Ishikawa (cell line): ENCODE results near the gene DCBLD2.

Experiments used
- CEBPB ChIP-seq: IDR thresholded peaks from 2 replicates; pipeline ENCODE4 v1.6.1; 2012
- TEAD4 ChIP-seq: IDR thresholded peaks from 2 replicates; pipeline ENCODE4 v1.6.1; 2012
- YY1 ChIP-seq: IDR thresholded peaks from 2 replicates; pipeline ENCODE4 v1.6.1; 2012; ENCODE audit warnings: low read depth
- ZBTB7A ChIP-seq: IDR thresholded peaks from 2 replicates; pipeline ENCODE4 v1.6.1; 2012; ENCODE audit warnings: low read depth
- TF ChIP-seq, protein P1 (sequence below): IDR thresholded peaks from 2 replicates; pipeline ENCODE4 v1.6.1; 2012; ENCODE audit warnings: low read depth, mild to moderate bottlenecking
- TF ChIP-seq, protein P2 (sequence below): IDR thresholded peaks from 2 replicates; pipeline ENCODE4 v1.6.1; 2012

DNA sequence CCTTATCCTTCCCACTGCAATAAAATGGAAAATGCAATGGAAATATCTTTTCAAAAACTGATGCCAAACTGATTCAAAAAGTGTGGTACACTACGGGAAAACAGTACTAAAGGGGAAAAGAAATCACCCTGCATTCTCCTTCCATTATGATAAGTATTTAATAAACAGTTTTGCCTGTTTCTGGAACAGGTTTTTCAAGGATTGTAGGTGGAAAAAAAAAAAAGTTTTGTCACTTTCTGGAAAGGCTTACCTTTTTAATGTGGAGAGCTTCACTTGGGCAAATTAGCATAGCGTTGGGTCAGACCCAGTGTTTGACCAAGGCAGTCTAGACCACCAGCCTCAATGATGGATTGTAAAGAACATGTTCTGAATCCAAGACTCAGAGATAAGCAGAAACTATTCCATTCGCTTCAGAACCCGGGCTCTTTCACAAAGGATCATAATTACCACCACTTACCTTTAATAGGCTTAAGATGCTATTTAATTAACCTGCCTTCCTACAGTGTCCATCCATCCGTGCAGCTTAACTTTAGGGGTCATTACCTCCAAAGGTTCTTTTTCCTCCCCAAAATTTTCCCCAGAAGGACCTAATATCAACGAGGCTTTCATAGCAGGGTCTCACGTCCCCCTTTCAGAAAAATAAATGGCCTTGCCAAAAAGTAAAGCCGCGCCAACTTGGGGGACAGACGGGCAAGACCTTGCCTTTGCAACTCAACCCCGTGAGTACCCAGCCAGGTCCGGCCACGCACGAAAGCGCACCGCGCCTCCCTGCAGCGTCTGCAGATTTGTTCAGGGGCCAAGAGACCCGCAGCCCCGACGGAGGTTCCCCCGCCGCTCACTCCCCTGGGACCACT lies 1.0 kb downstream of the DCBLD2 start:
- TF ChIP-seq TEAD4 (0 out of 2 replicates have a peak, but pooled peaks have one; percentile 3), YY1 (no peak), ZBTB7A (no peak), CEBPB (no peak)
- TF ChIP-seq, protein P1, sequence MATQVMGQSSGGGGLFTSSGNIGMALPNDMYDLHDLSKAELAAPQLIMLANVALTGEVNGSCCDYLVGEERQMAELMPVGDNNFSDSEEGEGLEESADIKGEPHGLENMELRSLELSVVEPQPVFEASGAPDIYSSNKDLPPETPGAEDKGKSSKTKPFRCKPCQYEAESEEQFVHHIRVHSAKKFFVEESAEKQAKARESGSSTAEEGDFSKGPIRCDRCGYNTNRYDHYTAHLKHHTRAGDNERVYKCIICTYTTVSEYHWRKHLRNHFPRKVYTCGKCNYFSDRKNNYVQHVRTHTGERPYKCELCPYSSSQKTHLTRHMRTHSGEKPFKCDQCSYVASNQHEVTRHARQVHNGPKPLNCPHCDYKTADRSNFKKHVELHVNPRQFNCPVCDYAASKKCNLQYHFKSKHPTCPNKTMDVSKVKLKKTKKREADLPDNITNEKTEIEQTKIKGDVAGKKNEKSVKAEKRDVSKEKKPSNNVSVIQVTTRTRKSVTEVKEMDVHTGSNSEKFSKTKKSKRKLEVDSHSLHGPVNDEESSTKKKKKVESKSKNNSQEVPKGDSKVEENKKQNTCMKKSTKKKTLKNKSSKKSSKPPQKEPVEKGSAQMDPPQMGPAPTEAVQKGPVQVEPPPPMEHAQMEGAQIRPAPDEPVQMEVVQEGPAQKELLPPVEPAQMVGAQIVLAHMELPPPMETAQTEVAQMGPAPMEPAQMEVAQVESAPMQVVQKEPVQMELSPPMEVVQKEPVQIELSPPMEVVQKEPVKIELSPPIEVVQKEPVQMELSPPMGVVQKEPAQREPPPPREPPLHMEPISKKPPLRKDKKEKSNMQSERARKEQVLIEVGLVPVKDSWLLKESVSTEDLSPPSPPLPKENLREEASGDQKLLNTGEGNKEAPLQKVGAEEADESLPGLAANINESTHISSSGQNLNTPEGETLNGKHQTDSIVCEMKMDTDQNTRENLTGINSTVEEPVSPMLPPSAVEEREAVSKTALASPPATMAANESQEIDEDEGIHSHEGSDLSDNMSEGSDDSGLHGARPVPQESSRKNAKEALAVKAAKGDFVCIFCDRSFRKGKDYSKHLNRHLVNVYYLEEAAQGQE: no peak
- TF ChIP-seq, protein P2, sequence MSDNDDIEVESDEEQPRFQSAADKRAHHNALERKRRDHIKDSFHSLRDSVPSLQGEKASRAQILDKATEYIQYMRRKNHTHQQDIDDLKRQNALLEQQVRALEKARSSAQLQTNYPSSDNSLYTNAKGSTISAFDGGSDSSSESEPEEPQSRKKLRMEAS: no peak
